H9 (cell line): Measurements from ENCODE around the gene DNAJC8. TPM values are rescaled to one million over a fixed set of nuclear protein-coding genes. Genes with fewer than 3 reads are reported as not detected.

Experiments used
- DNase-seq: peaks from one replicate; pipeline ENCODE4 v3.0.0-alpha.2; 2017
- H2AFZ ChIP-seq: one replicate; pipeline ENCODE4 v1.6.1; 2013; ENCODE audit warnings: mild to moderate bottlenecking, low read length, control low read depth, moderate library complexity
- H2AK5ac ChIP-seq: 2 replicates; pipeline ENCODE4 v1.6.1; 2013; ENCODE audit warnings: low read length, control low read depth, mixed read lengths; ENCODE audit not compliant: insufficient read length
- H2BK120ac ChIP-seq: one replicate; pipeline ENCODE4 v1.6.1; 2013; ENCODE audit warnings: low read depth, mild to moderate bottlenecking, low read length, control low read depth, inconsistent platforms; ENCODE audit not compliant: poor library complexity, severe bottlenecking
- H2BK12ac ChIP-seq: 2 replicates; pipeline ENCODE4 v1.6.1; 2013; ENCODE audit warnings: low read length, control low read depth, mixed read lengths, low read depth; ENCODE audit not compliant: insufficient read length
- H2BK15ac ChIP-seq: 2 replicates; pipeline ENCODE4 v1.6.1; 2013; ENCODE audit warnings: low read depth, low read length, control low read depth
- H2BK20ac ChIP-seq: one replicate; pipeline ENCODE4 v1.6.1; 2013; ENCODE audit warnings: low read depth, mild to moderate bottlenecking, low read length, control low read depth, inconsistent platforms; ENCODE audit not compliant: poor library complexity, severe bottlenecking
- H2BK5ac ChIP-seq: 2 replicates; pipeline ENCODE4 v1.6.1; 2013; ENCODE audit warnings: low read length, control low read depth, mixed read lengths; ENCODE audit not compliant: insufficient read length
- H3K14ac ChIP-seq: 2 replicates; pipeline ENCODE4 v1.6.1; 2013; ENCODE audit warnings: low read length, control low read depth; ENCODE audit not compliant: insufficient read depth
- H3K18ac ChIP-seq: 2 replicates; pipeline ENCODE4 v1.6.1; 2013; ENCODE audit warnings: low read depth, mild to moderate bottlenecking, mixed read lengths, low read length, control low read depth; ENCODE audit not compliant: insufficient read length
- H3K23ac ChIP-seq: 2 replicates; pipeline ENCODE4 v1.6.1; 2013; ENCODE audit warnings: low read length, control low read depth, mixed read lengths, low read depth; ENCODE audit not compliant: insufficient read length
- H3K23me2 ChIP-seq: 2 replicates; pipeline ENCODE4 v1.6.1; 2013; ENCODE audit warnings: low read depth, mild to moderate bottlenecking, mixed read lengths, low read length, control low read depth; ENCODE audit not compliant: insufficient read length, poor library complexity, severe bottlenecking
- H3K27ac ChIP-seq: 2 replicates; pipeline ENCODE4 v1.5.1; 2013; ENCODE audit warnings: low read length, control low read depth, mixed read lengths, low read depth; ENCODE audit not compliant: insufficient read length
- H3K27me3 ChIP-seq: 2 replicates; pipeline ENCODE4 v1.6.1; 2013; ENCODE audit warnings: low read length, control low read depth, inconsistent platforms; ENCODE audit not compliant: insufficient read depth
- H3K4ac ChIP-seq: 2 replicates; pipeline ENCODE4 v1.6.1; 2013; ENCODE audit warnings: low read depth, mild to moderate bottlenecking, control low read depth, inconsistent platforms, low read length, moderate library complexity
- H3K4me1 ChIP-seq: 2 replicates; pipeline ENCODE4 v1.6.1; 2013; ENCODE audit warnings: low read length, control low read depth, inconsistent platforms; ENCODE audit not compliant: insufficient read depth
- H3K4me2 ChIP-seq: 2 replicates; pipeline ENCODE4 v1.6.1; 2013; ENCODE audit warnings: low read length, control low read depth, mixed read lengths; ENCODE audit not compliant: insufficient read length, insufficient read depth
- H3K56ac ChIP-seq: 2 replicates; pipeline ENCODE4 v1.6.1; 2013; ENCODE audit warnings: low read depth, mild to moderate bottlenecking, mixed read lengths, low read length, control low read depth; ENCODE audit not compliant: insufficient read length
- H3K79me1 ChIP-seq: 2 replicates; pipeline ENCODE4 v1.6.1; 2013; ENCODE audit warnings: low read depth, mild to moderate bottlenecking, moderate library complexity, low read length, control low read depth, inconsistent platforms; ENCODE audit not compliant: insufficient read depth, poor library complexity, severe bottlenecking
- H3K79me2 ChIP-seq: 2 replicates; pipeline ENCODE4 v1.6.1; 2013; ENCODE audit warnings: low read length, control low read depth, inconsistent platforms; ENCODE audit not compliant: insufficient read depth
- H3K9ac ChIP-seq: 2 replicates; pipeline ENCODE4 v1.6.1; 2013; ENCODE audit warnings: low read length, control low read depth, mixed read lengths; ENCODE audit not compliant: insufficient read length; ENCODE audit errors: extremely low read depth
- H3K9me3 ChIP-seq: one replicate; pipeline ENCODE4 v1.6.1; 2013; ENCODE audit warnings: low read depth, low read length, inconsistent platforms; ENCODE audit not compliant: control insufficient read depth
- H3T11ph ChIP-seq: one replicate; pipeline ENCODE4 v1.6.1; 2013; ENCODE audit warnings: mild to moderate bottlenecking, low read length, control low read depth, inconsistent platforms
- H4K20me1 ChIP-seq: one replicate; pipeline ENCODE4 v1.6.1; 2013; ENCODE audit not compliant: control insufficient read depth, insufficient read length, insufficient read depth
- H4K5ac ChIP-seq: 2 replicates; pipeline ENCODE4 v1.6.1; 2013; ENCODE audit warnings: low read depth, mild to moderate bottlenecking, mixed read lengths, low read length, control low read depth; ENCODE audit not compliant: insufficient read length
- H4K8ac ChIP-seq: replicated peaks from 2 replicates; pipeline ENCODE4 v1.6.1; 2013; ENCODE audit warnings: low read length, control low read depth, mixed read lengths, low read depth; ENCODE audit not compliant: insufficient read length
- H4K91ac ChIP-seq: 2 replicates; pipeline ENCODE4 v1.6.1; 2013; ENCODE audit warnings: low read depth, mild to moderate bottlenecking, moderate library complexity, mixed read lengths, low read length, control low read depth; ENCODE audit not compliant: insufficient read length
- H3K27ac Mint-ChIP-seq, 3 experiments: 2 replicates in 2 of 3; 3 replicates in 1 of 3; pipeline ENCODE4 v1.8.0; 2020 to 2021; ENCODE audit warnings: mixed read lengths in 3 of 3, mild to moderate bottlenecking in 1 of 3, moderate library complexity in 1 of 3
- H3K27me3 Mint-ChIP-seq: 2 replicates; pipeline ENCODE4 v1.8.0; 2021; ENCODE audit warnings: low read depth, mild to moderate bottlenecking, moderate library complexity, mixed read lengths
- H3K36me3 Mint-ChIP-seq, 3 experiments: 2 replicates in 2 of 3; 3 replicates in 1 of 3; pipeline ENCODE4 v1.8.0; 2020 to 2021; ENCODE audit warnings: low read depth in 3 of 3, mixed read lengths in 3 of 3; ENCODE audit not compliant: insufficient read depth in 1 of 3
- H3K4me1 Mint-ChIP-seq, 2 experiments: 2 replicates each; pipeline ENCODE4 v1.8.0; 2020; ENCODE audit warnings: mixed read lengths in 2 of 2
- H3K4me3 Mint-ChIP-seq, 2 experiments: 2 replicates in 1 of 2; 3 replicates in 1 of 2; pipeline ENCODE4 v1.8.0; 2020 to 2021; ENCODE audit warnings: mild to moderate bottlenecking in 2 of 2, mixed read lengths in 2 of 2, moderate library complexity in 1 of 2
- H3K9me3 Mint-ChIP-seq, 2 experiments: 2 replicates in 1 of 2; 3 replicates in 1 of 2; pipeline ENCODE4 v1.8.0; 2020; ENCODE audit warnings: mild to moderate bottlenecking in 2 of 2, mixed read lengths in 2 of 2, moderate library complexity in 1 of 2
- CTCF ChIP-seq: fragments of 200-600 bp; sonication (generic); conservative IDR thresholded peaks from 3 replicates; pipeline ENCODE4 v1.8.0; 2021; ENCODE audit warnings: antibody characterized with exemption, mild to moderate bottlenecking
- WGBS: extraction: QIAGEN DNeasy Blood & Tissue Kit; methylation state at CpG from one replicate; pipeline ENCODE4 v1.1.7; 2013; ENCODE audit warnings: missing lambda C conversion rate, low lambda C conversion rate, mixed read lengths; ENCODE audit not compliant: insufficient read length; ENCODE audit errors: extremely low coverage; 5-methylcytosine and 5-hydroxymethylcytosine counted together
- total RNA-seq: library from RNA; stranded (reverse); gene quantifications from 2 replicates; pipeline ENCODE4 v1.2.1, GENCODE V29; 2021

DNAJC8 gene
- total RNA-seq, 1 experiment from 2014 or later: 132 TPM

- peaks cover 7 to 11% of the 10 kb centered on the region in 2 experiments for H3K4me1 Mint-ChIP-seq
- Histone ChIP-seq H2AK5ac (no peak overlapping the region), H2BK120ac (no peak overlapping the region), H3K23me2 (no peaks in the 10 kb centered on the region), H2AFZ (no peak overlapping the region), H3K56ac (no peak overlapping the region), H4K20me1 (no peaks in the 10 kb centered on the region), H4K91ac (no peak overlapping the region), H3K27ac (no peak overlapping the region), H2BK20ac (no peak overlapping the region), H4K5ac (no peak overlapping the region), H3K4ac (no peak overlapping the region), H3K23ac (no peak overlapping the region), H2BK5ac (no peak overlapping the region), H3K9me3 (no peaks in the 10 kb centered on the region), H3K4me1 (no peaks in the 10 kb centered on the region; the same call in 1 of the 2 replicates), H3K14ac (no peak overlapping the region), H3K18ac (no peak overlapping the region), H2BK15ac (no peak overlapping the region), H3K27me3 (no peaks in the 10 kb centered on the region), H2BK12ac (no peak overlapping the region), H3K4me2 (no peak overlapping the region), H3T11ph (no peak overlapping the region), H4K8ac (no peak overlapping the region), H3K79me2 (no peaks in the 10 kb centered on the region), H3K9ac (no peak overlapping the region), H3K79me1 (no peaks in the 10 kb centered on the region)
- no CpG with 5 or more reads among the region's 4 CpGs for WGBS
- DNase-seq: no peak
- TF ChIP-seq CTCF: no peak
- peaks cover 0 to 3% of the 10 kb centered on the region in 2 experiments; a peak in 1 of 5 replicates for H3K9me3 Mint-ChIP-seq
- H3K4me3 Mint-ChIP-seq: no peak overlapping the region
- no peaks in the 10 kb centered on the region for H3K36me3 Mint-ChIP-seq
- H3K27ac Mint-ChIP-seq: no peak overlapping the region
- H3K27me3 Mint-ChIP-seq: no peaks in the 10 kb centered on the region
Observed at GRCh38 chr1:28159243-28159642, 73.6 kb downstream of the DNAJC8 start.
